GM19328 (cell line): ENCODE measurements around the gene TFG.
A peak's percentile ranks its signal among the peaks of the same experiment; 100 is the strongest.
"Not testable (repeated sequence)": the region's sequence is repeated elsewhere in the genome, so short reads cannot be mapped to it uniquely, and the experiment has no call there.

Experiments used
- ATAC-seq: cut with Tn5 transposase; IDR thresholded peaks from one replicate; pipeline ENCODE4 v1.9.1; 2021; ENCODE audit warnings: mild to moderate bottlenecking, moderate library complexity; ENCODE audit not compliant: unreplicated experiment

The TFG gene

GRCh38 chr3:100708989-100709841 lies at the start of gene TFG:
TSS of gene TFG (plus strand) at chr3:100709494. CDS start at chr3:100713686, 4,192 bp downstream.
- peak; percentile 96 for ATAC-seq

- not testable (repeated sequence) for ATAC-seq
Measured at GRCh38 chr3:100661294-100661693, 48.0 kb upstream of the TFG start.

GRCh38 chr3:100662113-100662823 lies 47.0 kb upstream of the TFG start:
- ATAC-seq = no peak

- ATAC-seq = no peak
Measured at GRCh38 chr3:100665230-100665629, 44.1 kb upstream of the TFG start.

- ATAC-seq = not testable (repeated sequence)
Measured at GRCh38 chr3:100666699-100667098, 42.6 kb upstream of the TFG start.

- not testable (repeated sequence) for ATAC-seq
Measured at GRCh38 chr3:100667316-100667715, 42.0 kb upstream of the TFG start.

GRCh38 chr3:100670995-100671394 lies 38.3 kb upstream of the TFG start:
- ATAC-seq = not testable (repeated sequence)

- ATAC-seq = no peak
Measured at GRCh38 chr3:100681496-100681895, 27.8 kb upstream of the TFG start.

GRCh38 chr3:100682056-100682853 lies 27.0 kb upstream of the TFG start:
- ATAC-seq = no peak

GRCh38 chr3:100682854-100683760 lies 26.2 kb upstream of the TFG start:
- ATAC-seq = no peak

GRCh38 chr3:100693225-100693624 lies 16.1 kb upstream of the TFG start:
- no peak for ATAC-seq

- ATAC-seq = no peak
Measured at GRCh38 chr3:100695696-100696095, 13.6 kb upstream of the TFG start.

GRCh38 chr3:100696161-100696560 lies 13.1 kb upstream of the TFG start:
- no peak for ATAC-seq

- ATAC-seq = no peak
Measured at GRCh38 chr3:100697172-100697571, 12.1 kb upstream of the TFG start.

GRCh38 chr3:100697723-100698285 lies 11.5 kb upstream of the TFG start:
- ATAC-seq = no peak

- ATAC-seq = no peak
Measured at GRCh38 chr3:100698736-100699135, 10.6 kb upstream of the TFG start.

GRCh38 chr3:100700708-100701107 lies 8.6 kb upstream of the TFG start:
- no peak for ATAC-seq

GRCh38 chr3:100702082-100702979 lies 7.0 kb upstream of the TFG start:
- ATAC-seq = no peak

GRCh38 chr3:100702980-100703345 lies 6.3 kb upstream of the TFG start:
- no peak for ATAC-seq
